HepG2 (cell line): ENCODE measurements around the gene C4orf17.

Experiments used
- EZH2 ChIP-seq: conservative IDR thresholded peaks from 2 replicates; pipeline ENCODE4 v1.6.1; 2012; ENCODE audit warnings: mild to moderate bottlenecking, low read depth, low read length, moderate library complexity
- KDM1A ChIP-seq: IDR thresholded peaks from 2 replicates; pipeline ENCODE4 v1.6.1; 2016; ENCODE audit warnings: missing compliant biosample characterization
- TCF12 ChIP-seq, 2 experiments: fragments of 450-650 bp in 1 of 2; sonication (generic) in 1 of 2; formaldehyde crosslinking in 1 of 2; IDR thresholded peaks; 2 replicates each; pipeline versions ENCODE4 v1.6.1 to v1.8.0; 2017 to 2022; ENCODE audit warnings: antibody characterized with exemption in 1 of 2, mild to moderate bottlenecking in 1 of 2, missing genetic modification reagents in 1 of 2, moderate library complexity in 1 of 2
- ZFP82 ChIP-seq: sonication (generic); formaldehyde crosslinking; IDR thresholded peaks from 2 replicates; pipeline ENCODE4 v1.5.1; 2020; ENCODE audit warnings: mild to moderate bottlenecking, missing genetic modification reagents, borderline replicate concordance
- ZNF567 ChIP-seq: sonication (generic); formaldehyde crosslinking; IDR thresholded peaks from 2 replicates; pipeline ENCODE4 v1.8.1; 2023; ENCODE audit warnings: mild to moderate bottlenecking, missing genetic modification reagents, borderline replicate concordance

- TF ChIP-seq ZNF567 (no peak), KDM1A (CRISPR knock-in tag) (no peak), TCF12 (IDR thresholded peaks at IDR 0.05) (no peak), TCF12 (CRISPR knock-in tag; IDR thresholded peaks at IDR 0.05) (no peak), EZH2 (no peak), ZFP82 (CRISPR knock-in tag) (no peak)
Observed at GRCh38 chr4:99510721-99511120, at the start of gene C4orf17.
